HG03571 (cell line): ENCODE measurements around the gene TSPAN2.
A peak's percentile ranks its signal among the peaks of the same experiment; 100 is the strongest.

Source experiments
- ATAC-seq: cut with Tn5 transposase; IDR thresholded peaks from one replicate; pipeline ENCODE4 v1.9.1; 2021; ENCODE audit not compliant: unreplicated experiment

Gene TSPAN2

DNA sequence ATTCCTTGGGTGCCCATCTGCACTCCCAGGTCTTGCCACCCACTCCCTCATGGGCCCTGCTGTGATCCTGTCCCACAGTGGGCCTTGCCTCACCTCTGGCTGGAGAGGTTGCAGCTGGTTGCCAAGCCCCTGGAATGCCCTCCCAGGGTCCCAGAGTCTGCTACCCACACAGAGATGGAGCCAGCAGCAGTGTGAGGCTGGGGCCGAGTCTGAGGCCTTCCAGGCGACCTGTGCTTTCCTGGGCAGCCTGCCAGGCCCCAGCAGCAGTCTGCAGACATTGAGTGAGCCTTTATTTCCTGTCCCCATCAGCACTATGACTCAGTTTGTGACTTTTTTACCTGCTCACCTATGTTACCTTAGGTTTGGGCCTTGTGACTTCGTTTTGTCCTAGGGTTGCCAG, 25.0 kb upstream of the TSPAN2 start:
- no peak for ATAC-seq

- no peak for ATAC-seq
Observed at GRCh38 chr1:115113766-115114165, 24.5 kb upstream of the TSPAN2 start.

DNA sequence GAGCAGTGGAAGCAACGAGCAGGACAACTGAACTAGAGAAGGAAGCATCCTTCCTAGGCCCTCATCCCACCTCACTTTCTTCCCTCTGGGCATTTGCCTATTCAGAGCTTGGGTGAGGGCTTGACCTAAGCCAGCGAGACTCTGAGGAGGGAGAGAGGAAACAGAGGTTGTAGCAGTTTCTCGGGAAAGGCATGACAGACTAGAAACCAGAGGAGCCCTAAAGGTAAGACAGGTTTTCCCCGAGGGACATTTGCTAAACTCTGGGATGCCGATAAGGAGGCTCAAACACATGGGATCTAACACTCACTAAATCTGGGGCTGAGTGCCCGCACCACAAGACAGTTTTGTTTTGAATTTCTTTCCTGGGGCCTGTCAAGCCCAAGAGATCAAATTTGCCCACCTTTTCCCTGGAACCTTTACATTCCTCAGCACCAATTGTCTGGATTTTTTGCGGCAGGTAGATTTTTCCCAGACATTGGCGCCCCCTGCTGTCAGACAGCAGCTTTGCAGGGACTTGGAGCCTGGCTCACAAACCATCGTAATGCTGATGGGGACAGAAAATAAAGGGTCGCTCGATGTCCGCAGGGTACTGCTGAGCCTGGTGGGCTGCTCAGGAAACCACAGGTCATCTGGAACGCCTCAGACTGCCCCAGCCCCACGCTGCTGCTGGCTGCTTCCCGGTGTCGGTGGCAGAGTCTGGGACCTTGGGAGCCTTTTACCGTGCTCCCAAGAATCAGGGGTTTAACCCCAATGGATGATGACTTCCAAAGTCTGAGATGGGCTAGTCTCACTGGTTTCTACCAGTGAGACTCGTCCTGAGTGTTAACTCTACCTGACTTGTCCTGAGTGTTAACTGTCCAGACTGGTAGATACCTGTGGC, 23.4 kb upstream of the TSPAN2 start:
- no peak for ATAC-seq

DNA sequence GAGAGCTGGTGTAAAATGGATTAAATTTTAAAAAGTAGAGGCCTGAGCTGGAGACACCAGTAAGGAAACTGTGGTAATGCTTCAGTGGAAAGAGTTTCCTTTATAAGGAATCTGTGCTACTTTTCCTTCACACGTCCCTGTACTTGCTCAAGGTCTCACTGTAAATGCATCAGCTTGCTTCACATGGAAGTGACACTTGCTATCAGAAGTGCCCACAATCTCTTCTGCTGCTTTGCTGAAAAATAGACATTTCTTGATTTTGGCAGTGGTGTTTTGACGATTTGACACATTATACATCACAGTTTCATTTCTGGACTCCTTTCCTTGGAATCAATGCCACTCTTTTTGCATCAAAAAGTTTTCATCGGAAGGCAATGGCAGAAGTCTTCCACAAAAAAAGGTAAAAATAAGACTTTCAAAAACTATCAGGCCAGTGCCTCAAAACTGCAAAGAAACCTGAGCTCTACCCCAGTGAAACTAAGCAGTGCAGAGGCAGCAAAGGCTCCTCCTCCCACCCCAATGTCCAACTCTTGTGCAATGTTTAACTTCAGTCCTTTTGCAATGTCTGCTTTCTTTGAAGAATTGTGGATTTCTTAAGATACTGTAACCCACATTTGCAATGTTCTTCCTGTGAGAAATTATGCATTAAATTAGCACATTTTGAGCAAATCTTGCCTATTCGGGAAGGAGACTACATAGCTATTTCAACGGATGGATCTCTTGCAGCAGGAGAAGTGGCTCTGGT, 18.4 kb upstream of the TSPAN2 start:
- no peak for ATAC-seq

GRCh38 chr1:115105831-115106230, 16.5 kb upstream of the TSPAN2 start:
- ATAC-seq = no peak

DNA sequence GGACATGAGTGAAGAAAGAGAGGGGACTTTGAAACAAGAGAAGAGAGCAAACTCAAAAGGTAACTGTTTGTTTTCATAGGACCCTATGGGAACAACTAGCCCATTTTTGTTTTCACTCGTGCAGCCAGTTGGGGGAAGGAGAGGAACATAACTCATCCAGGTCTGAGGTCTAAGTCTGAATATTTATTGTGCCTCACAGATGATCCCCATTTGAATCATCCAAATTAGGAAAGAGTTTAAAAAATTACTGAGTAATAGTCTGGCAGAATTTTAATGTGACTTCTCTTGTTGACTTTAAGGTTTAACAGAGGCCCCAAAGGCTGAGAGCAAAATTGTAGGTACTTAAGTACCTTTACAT, 10.4 kb upstream of the TSPAN2 start:
- ATAC-seq = no peak

DNA sequence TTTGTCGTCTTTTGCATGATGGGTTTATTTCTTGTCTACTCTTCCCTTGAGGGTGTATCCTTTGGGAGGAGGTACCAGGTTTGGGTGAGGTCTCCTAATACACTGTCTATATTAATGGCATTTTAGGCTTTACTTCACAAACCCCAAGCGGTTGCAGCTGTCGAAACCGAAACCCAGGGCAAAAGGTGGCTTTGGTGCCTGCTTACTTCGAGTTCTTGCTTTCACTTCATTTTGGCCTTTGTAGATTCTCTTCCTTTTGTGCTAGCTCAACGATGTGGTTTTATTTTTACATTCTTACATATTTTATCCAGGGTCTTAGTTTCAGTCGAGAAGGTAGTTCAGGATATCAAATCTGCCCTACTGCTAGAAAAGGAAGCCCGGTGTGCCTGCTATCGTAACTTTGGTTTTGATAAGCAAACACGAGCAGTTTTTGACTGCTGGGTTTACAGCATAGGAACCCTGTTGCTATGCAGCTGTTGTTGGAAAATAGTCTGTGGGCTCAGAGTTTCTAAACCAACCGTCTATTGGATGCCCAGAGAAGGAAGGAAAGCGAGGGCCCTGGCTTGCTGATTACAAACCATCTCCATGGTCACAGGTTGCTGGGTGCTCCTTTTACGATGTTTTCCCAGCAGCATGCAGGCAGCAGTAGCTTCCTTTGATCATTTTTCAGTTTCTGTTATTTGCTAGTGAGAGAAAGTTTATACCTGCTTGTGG, 9.8 kb upstream of the TSPAN2 start:
- ATAC-seq = peak; percentile 93

DNA sequence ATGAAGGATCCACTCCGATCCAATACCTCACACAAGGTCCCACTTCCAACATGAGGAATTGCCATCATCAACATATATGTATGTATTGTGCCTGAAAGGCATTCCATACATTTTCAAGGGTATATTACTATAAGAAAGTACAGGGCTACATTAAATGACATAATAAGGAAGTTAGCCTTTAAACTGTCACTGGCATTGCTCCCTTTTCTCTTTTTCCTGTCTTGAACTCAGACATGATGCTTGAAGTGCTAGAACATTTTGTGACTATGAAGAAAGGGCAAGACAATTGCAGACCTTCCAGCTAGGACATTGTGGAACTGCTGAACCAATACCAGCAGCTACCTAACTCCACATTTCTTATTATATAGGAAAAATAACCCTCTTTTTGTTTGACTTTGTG, 2.9 kb upstream of the TSPAN2 start:
- ATAC-seq = no peak

DNA sequence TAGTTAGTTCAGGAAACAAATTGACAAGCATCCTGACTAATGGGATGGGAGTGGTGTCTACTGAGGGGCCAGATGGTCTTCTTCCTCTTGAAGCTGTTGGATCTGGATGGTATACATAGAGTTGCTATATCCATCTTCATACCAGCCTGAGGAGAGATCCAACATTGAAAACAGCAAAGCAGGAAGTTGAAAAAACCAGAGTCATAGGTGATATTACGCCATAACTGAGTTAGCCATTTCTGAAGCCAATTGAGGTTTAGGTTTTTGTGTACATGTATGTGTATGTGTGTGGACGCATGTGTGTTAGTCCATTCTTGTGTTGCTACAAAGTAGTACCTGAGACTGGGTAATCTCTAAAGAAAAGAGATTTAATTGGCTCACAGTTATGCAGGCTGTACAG, 2.3 kb upstream of the TSPAN2 start:
- ATAC-seq = no peak

GRCh38 chr1:115090956-115091355, 1.7 kb upstream of the TSPAN2 start:
- ATAC-seq = no peak

DNA sequence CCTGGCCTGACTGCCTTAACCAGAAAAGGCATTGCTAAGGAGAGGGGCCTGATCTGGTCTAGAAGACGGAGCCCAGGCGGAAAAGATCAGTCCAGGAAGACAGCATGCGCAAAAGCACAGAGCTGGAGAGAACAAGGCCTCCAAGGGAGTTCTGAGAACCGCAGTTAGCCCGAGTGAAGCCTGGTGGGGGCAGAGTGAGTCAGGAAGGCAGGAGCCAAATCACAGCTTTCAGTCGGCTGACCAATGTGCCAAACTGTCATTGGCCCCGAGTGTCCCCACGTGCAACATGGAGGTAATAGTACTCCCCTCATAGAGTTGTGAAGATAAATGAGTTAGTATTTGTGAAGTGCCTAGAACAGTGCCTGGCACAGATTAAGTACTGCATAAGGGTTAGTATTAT, 1.2 kb upstream of the TSPAN2 start:
- ATAC-seq = no peak

- no peak for ATAC-seq
Observed at GRCh38 chr1:115090186-115090490, 835 bp upstream of the TSPAN2 start.

GRCh38 chr1:115088871-115089419, 358 bp downstream of the TSPAN2 start:
- no peak for ATAC-seq

DNA sequence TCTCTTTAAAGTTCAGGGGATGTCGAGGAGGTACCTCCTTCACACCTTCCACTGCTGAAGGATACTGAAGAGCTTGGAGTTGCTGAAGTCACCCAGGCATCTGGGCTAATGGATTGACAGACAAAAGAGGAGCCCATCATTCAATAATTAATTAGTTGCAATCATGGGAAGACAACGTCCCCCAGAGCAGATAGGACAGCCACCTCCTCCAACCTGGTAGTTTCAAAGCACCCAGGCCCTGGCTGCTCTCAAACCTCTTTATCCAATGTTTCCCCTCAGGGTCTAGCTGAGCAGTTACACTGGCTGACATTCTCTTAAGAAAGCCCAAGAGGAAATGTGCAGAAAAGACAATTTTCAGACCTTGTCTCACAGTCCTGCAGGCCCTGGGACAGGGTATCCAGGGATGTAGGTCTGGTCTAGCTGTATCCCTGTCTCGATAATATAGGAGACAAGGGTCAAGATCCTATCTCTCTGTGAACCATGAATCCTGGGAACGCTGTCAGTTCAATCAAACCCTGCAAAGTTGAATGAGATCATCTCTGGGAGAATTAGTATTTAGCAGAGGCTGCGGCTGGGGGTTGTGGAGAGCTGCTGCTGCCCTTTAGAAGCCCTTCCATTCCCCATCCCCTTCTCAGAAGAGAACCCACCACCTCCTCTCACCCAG, 1.1 kb downstream of the TSPAN2 start:
- no peak for ATAC-seq

GRCh38 chr1:115086176-115086830, 3.0 kb downstream of the TSPAN2 start:
- no peak for ATAC-seq

GRCh38 chr1:115084902-115085511, 4.3 kb downstream of the TSPAN2 start:
- ATAC-seq = no peak

GRCh38 chr1:115082949-115083348, 6.4 kb downstream of the TSPAN2 start:
- no peak for ATAC-seq

- no peak for ATAC-seq
Observed at GRCh38 chr1:115078708-115079107, 10.6 kb downstream of the TSPAN2 start.

GRCh38 chr1:115077984-115078330, 11.3 kb downstream of the TSPAN2 start:
- ATAC-seq = no peak

DNA sequence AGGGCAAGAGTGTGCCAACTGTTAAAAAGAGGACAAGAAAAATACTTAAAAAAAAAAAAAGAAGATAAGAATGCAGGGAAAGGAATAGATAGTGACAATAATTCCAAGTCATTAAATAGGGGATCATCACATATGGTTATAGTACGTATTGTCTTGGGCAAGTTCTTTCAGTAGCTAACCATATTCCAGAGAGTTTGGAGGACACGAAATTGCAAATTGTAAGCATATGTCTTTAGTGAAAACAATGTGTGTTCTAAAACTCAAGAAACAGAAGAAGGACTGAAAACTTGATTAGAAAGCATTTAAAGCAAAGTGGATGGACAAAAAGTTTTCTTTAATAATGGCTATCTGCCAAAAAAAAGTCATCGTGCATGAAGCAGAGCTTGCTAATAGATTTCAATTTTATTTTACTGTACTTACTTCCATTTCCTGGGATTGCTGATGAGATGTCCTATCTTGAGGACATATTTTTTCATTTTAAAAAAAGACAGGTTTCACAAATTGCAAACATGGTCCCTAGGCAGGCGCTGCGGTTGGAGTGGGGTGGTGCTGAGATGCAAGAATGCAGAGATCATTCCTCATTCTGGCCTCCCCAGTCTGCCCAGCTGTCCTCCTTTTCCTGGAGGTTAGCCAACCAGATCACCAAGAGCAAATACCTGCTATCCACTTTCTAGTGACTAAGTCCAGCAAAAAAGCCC, 11.9 kb downstream of the TSPAN2 start:
- ATAC-seq = no peak
